ENCODE data around the gene ZNF101.

DNA sequence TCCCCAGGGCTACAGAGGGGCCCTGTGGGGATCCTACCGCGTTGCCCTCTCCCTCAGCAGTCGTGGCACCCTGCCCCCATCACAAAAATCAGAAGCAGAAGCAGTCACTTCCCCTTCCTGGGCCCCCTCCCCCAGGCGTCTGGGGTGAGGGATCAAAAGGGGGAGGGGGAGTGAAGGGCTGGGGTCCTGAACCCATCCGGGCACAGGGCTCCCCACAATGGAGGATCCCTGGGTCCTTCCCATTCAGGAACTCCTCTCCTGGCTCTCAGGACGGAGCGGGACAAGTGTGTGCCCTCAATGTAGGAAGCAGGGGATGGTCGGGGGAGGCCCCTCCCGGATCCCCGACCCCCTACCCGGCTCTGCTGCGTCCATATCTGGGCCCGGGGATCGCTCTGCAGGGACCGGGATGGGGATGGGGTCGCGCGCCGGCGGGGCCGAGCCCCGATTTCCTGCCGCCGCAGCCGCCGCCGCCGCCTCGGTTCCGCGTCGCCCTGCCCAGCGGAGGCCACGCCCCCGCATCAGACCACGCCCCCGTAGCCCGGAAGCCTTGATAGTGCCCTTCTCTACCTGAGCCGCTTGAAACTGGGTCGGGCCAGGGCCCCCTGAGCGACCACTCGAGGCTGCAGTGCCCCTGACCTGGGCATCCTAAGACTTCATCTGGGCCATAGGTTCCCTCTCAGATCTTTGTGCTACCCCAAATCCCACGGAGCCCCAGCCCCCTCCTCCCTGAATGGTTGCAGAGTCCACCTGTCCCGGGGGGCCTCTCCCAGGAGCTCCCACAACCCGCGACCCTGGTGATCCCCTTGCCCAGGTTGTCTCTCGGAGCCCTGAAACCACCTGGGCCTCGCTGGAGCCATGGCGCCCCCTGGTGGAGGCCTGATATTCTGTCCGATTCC, 25.2 kb upstream of the ZNF101 start, which contains the start of gene GMIP:
- TF ChIP-seq, protein P1, sequence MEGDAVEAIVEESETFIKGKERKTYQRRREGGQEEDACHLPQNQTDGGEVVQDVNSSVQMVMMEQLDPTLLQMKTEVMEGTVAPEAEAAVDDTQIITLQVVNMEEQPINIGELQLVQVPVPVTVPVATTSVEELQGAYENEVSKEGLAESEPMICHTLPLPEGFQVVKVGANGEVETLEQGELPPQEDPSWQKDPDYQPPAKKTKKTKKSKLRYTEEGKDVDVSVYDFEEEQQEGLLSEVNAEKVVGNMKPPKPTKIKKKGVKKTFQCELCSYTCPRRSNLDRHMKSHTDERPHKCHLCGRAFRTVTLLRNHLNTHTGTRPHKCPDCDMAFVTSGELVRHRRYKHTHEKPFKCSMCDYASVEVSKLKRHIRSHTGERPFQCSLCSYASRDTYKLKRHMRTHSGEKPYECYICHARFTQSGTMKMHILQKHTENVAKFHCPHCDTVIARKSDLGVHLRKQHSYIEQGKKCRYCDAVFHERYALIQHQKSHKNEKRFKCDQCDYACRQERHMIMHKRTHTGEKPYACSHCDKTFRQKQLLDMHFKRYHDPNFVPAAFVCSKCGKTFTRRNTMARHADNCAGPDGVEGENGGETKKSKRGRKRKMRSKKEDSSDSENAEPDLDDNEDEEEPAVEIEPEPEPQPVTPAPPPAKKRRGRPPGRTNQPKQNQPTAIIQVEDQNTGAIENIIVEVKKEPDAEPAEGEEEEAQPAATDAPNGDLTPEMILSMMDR (IDR thresholded peaks at IDR 0.05), result peak; percentile 87 to 92 (median 90)
- peak in 1 of 2 donors; percentile 60 for TF ChIP-seq POLR2A (IDR thresholded peaks at IDR 0.05)
